ENCODE measurements around the gene ANKS1B. TPM values are rescaled to one million over a fixed set of nuclear protein-coding genes. Genes with fewer than 3 reads are reported as not detected.

Gene ANKS1B
- polyA plus RNA-seq, 1 experiment, result 0.27 TPM

DNA sequence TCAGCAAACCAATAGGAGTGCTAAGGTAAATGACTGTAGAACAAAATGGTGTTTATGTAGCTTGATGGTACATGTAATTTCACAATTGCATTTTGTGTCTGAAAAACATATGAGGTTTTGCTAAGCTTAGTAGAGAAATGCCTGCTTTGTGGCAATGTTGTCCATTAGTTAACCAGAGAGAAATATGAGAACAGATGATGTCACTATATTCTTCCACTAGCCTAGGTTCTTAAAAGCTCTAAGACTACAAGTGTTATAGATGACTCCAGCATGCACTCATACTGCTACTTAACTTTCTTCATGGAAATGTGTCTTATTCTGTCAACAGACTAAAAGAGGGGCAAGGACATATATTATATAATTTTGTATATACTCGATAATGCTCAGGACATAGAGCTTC, 1030.2 kb downstream of the ANKS1B start:
- POLR2A ChIA-PET, result no interaction called here
- TF ChIP-seq CTCF (IDR thresholded peaks at IDR 0.05; ENCODE audit: insufficient read depth, low read depth, low read length), result no peak
- H3K27me3 ChIP-seq (ENCODE audit: control insufficient read depth, insufficient read depth, low read length), result no peaks in the 10 kb centered on the region
- no peaks in the 10 kb centered on the region for H3K36me3 ChIP-seq (ENCODE audit: control insufficient read depth, insufficient read depth, low read length)
- CTCF ChIA-PET, result interaction anchor here (1.2 to 1.6 kb wide), 2 partner anchors 9 to 16 kb away, joined by 3 read pairs; no protein-coding TSS in a partner anchor
- no peak overlapping the region for H3K4me3 ChIP-seq (ENCODE audit: low read depth, low read length)
- no peak for DNase-seq (ENCODE audit: low read depth)

DNA sequence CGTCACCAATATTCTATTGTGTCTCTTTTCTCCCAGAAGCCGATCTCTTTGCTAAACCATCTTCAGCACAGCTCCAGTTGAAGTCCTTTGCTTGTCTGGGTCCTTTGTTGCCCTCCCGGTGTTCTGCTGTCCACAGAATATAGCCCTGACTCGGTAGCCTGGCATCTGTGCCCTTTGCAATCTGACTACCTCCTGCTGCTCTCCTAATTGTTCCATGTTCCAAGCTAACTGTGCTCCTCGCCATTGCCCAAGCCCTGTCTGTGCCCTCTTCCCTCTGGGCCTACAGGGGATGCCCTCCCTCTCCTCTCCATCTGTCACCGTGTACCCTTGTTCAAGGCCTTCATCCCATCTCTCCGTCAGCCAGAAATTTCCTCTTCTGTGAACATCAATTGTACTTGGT, 1033.3 kb downstream of the ANKS1B start:
- Histone ChIP-seq H3K4me3 (ENCODE audit: low read depth, low read length) (no peak overlapping the region), H3K27me3 (ENCODE audit: control insufficient read depth, insufficient read depth, low read length) (no peaks in the 10 kb centered on the region), H3K36me3 (ENCODE audit: control insufficient read depth, insufficient read depth, low read length) (no peaks in the 10 kb centered on the region)
- no peak for DNase-seq (ENCODE audit: low read depth)
- CTCF ChIA-PET, result no interaction called here
- TF ChIP-seq CTCF (IDR thresholded peaks at IDR 0.05; ENCODE audit: insufficient read depth, low read depth, low read length), result no peak
- POLR2A ChIA-PET, result no interaction called here

GRCh38 chr12:98948343-98948949, 1036.3 kb downstream of the ANKS1B start:
- no peak for DNase-seq (ENCODE audit: low read depth)
- H3K4me3 ChIP-seq (ENCODE audit: low read depth, low read length), result no peak overlapping the region
- H3K27me3 ChIP-seq (ENCODE audit: control insufficient read depth, insufficient read depth, low read length), result no peaks in the 10 kb centered on the region
- no peak for TF ChIP-seq CTCF (IDR thresholded peaks at IDR 0.05; ENCODE audit: insufficient read depth, low read depth, low read length)
- ChIA-PET CTCF (interaction anchor here (0.6 to 1.0 kb wide), 2 partner anchors 8 to 54 kb away, joined by 3 read pairs; no protein-coding TSS in a partner anchor), POLR2A (no interaction called here)
- H3K36me3 ChIP-seq (ENCODE audit: control insufficient read depth, insufficient read depth, low read length), result no peaks in the 10 kb centered on the region

DNA sequence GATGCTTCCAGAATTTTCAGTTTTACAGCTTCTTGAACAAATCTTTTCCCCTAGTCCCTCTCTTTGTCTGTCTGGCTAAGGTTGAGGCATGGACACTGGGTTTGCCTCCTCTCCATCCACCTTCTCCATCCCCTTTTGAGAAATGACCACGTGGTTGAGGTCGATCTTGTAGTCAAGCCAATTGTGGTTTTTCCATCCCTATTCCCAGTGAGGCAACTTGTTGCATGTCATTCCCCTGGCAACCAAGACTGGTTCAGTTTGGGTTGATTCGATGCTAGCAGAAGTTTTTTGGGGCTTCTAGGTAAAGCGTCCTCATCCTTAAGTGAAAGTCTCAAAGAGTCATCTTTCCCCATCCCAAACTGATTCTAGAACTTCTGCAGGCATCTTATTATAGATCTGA, 1038.9 kb downstream of the ANKS1B start:
- no peaks in the 10 kb centered on the region for H3K27me3 ChIP-seq (ENCODE audit: control insufficient read depth, insufficient read depth, low read length)
- no peak overlapping the region for H3K4me3 ChIP-seq (ENCODE audit: low read depth, low read length)
- no peak for TF ChIP-seq CTCF (IDR thresholded peaks at IDR 0.05; ENCODE audit: insufficient read depth, low read depth, low read length)
- ChIA-PET POLR2A (no interaction called here), CTCF (interaction anchor here (1.1 kb wide), 1 partner anchor 9 kb away, joined by 3 read pairs; no protein-coding TSS in a partner anchor)
- DNase-seq (ENCODE audit: low read depth), result no peak
- H3K36me3 ChIP-seq (ENCODE audit: control insufficient read depth, insufficient read depth, low read length), result no peaks in the 10 kb centered on the region

DNA sequence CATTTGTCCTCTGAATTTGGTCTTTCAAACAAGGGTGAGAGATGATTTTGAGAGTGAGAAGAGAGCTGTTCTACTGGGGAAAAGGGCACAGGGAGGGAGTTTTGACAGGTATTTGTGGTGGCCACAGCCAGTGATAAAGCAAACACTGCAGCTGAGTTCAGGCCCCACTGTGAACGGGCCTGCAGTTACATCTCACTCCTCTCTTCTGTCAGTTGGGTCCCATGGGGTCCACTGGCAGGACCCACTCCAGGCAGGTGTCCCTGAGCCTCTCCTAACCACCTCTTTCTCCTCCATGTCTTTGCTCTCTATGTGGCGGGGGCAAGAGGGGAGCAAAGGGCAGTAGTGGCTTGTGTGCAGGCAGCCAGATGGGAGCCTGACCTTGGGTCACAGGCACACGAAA, 1044.8 kb downstream of the ANKS1B start:
- no peak for DNase-seq (ENCODE audit: low read depth)
- POLR2A ChIA-PET, result no interaction called here
- TF ChIP-seq CTCF (IDR thresholded peaks at IDR 0.05; ENCODE audit: insufficient read depth, low read depth, low read length), result no peak
- CTCF ChIA-PET, result interaction anchor here (1.7 kb wide), 1 partner anchor 9 kb away, joined by 3 read pairs; no protein-coding TSS in a partner anchor
- Histone ChIP-seq H3K36me3 (ENCODE audit: control insufficient read depth, insufficient read depth, low read length) (no peaks in the 10 kb centered on the region), H3K4me3 (ENCODE audit: low read depth, low read length) (no peak overlapping the region), H3K27me3 (ENCODE audit: control insufficient read depth, insufficient read depth, low read length) (no peaks in the 10 kb centered on the region)
